ENCODE results near the gene ENG. TPM values are rescaled to one million over a fixed set of nuclear protein-coding genes. Genes with fewer than 3 reads are reported as not detected.

ENG gene
- total and polyA plus RNA-seq, 10 donors, result 29.2 to 334 (median 222) TPM

DNA sequence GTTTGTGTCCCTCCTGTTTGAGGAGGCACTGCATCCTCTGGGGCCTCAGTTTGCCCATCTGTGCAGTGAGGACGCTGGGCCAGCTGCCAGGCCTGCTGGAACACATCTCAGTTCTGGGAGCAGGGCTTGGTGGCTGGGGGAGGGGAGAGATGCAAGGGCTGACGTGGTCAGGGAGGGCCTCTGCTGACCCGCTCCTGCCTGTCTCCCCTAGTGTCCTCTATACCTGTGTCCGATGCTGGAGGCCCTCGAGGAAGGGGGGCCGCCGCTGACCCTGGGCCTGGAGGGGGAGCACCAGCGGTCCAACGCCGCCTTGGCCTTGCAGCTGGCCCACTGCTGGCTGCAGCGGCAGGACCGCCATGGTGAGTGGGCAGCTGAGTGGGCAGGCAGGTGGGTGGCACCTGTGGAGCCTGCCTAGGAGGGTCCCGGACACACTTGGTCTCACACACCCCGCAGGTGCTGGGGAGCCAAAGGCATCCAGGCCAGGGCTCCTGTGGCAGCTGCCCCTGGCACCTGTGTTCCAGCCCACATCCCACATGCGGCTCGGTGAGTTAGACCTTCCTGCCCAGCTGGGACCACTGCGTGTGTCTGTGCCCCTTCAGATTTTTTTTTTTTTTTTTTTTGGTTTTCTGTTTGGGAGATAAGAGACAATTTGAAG, 46.0 kb downstream of the ENG start:
- no peaks in the 10 kb centered on the region for H3K9me3 ChIP-seq
- TF ChIP-seq POLR2A (IDR thresholded peaks at IDR 0.05) (no peak), POLR2AphosphoS5 (IDR thresholded peaks at IDR 0.05) (peak in 1 of 3 donors; percentile 71)
- WGBS, 5 donors, result 76 to 87% (median 84%) methylated on average over 6 to 17 of the region's 17 CpGs
- H3K4me3 ChIP-seq, result no peak overlapping the region
- DNase-seq, result no peak
- no peaks in the 10 kb centered on the region for H3K27me3 ChIP-seq (replicated peaks in 1 of 7)
- peaks cover 0 to 93% (median 54%) of the 10 kb centered on the region in 6 donors for H3K36me3 ChIP-seq
- intact Hi-C loops (cut with DNase I; ENCODE audit: low total_unique reads), result no loop called here
- H3K4me1 ChIP-seq, result peaks cover 7 to 68% (median 30%) of the 10 kb centered on the region in 6 donors
- H3K27ac ChIP-seq, result no peak overlapping the region

DNA sequence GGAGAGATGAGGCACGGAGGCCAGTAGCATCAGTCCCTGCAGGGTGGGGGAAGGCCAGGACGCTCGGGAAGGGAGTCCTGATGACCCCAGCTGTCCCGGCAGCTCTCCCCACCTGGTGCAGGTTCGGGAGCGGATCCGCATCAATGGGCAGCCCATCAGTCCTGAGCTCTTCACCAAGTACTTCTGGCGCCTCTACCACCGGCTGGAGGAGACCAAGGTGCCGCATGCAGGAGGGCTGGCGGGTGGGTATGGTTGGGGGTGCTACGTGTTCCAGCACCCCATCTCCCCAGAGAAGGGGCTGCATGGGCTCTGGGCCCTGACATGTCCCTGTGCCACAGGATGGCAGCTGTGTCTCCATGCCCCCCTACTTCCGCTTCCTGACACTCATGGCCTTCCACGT, 47.6 kb downstream of the ENG start:
- 85 to 97% (median 93%) methylated on average over 14 of the region's 14 CpGs for WGBS, 5 donors
- peaks cover 13 to 81% (median 43%) of the 10 kb centered on the region in 6 donors for H3K4me1 ChIP-seq
- TF ChIP-seq, protein P1, sequence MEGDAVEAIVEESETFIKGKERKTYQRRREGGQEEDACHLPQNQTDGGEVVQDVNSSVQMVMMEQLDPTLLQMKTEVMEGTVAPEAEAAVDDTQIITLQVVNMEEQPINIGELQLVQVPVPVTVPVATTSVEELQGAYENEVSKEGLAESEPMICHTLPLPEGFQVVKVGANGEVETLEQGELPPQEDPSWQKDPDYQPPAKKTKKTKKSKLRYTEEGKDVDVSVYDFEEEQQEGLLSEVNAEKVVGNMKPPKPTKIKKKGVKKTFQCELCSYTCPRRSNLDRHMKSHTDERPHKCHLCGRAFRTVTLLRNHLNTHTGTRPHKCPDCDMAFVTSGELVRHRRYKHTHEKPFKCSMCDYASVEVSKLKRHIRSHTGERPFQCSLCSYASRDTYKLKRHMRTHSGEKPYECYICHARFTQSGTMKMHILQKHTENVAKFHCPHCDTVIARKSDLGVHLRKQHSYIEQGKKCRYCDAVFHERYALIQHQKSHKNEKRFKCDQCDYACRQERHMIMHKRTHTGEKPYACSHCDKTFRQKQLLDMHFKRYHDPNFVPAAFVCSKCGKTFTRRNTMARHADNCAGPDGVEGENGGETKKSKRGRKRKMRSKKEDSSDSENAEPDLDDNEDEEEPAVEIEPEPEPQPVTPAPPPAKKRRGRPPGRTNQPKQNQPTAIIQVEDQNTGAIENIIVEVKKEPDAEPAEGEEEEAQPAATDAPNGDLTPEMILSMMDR (IDR thresholded peaks at IDR 0.05 in 8 of 11, conservative IDR thresholded peaks at IDR 0.05 in 3 of 11), result no peak
- TF ChIP-seq POLR2AphosphoS5 (IDR thresholded peaks at IDR 0.05) (peak in 1 of 3 donors; percentile 12), POLR2A (IDR thresholded peaks at IDR 0.05) (no peak)
- no peaks in the 10 kb centered on the region for H3K9me3 ChIP-seq
- H3K4me3 ChIP-seq, result no peak overlapping the region
- intact Hi-C loops (cut with DNase I; ENCODE audit: low total_unique reads), result no loop called here
- DNase-seq, result no peak
- peaks cover 0 to 77% (median 38%) of the 10 kb centered on the region in 6 donors for H3K36me3 ChIP-seq
- no peak overlapping the region for H3K27ac ChIP-seq
- H3K27me3 ChIP-seq (replicated peaks in 1 of 7), result no peaks in the 10 kb centered on the region

DNA sequence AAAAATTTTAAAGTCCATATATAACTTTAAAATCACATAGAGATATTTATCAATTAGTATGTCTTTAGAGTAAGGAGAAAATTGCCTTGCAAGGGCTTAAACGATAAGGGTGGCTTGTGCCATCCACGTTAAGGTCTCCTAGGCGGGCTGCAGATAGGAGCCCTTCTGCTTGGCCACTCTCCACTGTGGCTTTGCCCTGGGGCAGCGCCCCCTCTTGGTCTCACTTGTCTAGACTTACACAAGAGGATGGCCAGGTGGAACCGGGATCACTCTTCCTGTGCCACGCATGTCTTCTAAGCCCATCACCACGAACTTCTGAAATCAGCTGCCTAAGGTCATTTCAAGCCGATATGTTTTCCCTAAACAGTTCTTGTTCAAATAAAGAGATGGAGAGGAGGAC, 48.8 kb downstream of the ENG start:
- 74 to 89% (median 81%) methylated on average over 8 of the region's 8 CpGs for WGBS, 5 donors

DNA sequence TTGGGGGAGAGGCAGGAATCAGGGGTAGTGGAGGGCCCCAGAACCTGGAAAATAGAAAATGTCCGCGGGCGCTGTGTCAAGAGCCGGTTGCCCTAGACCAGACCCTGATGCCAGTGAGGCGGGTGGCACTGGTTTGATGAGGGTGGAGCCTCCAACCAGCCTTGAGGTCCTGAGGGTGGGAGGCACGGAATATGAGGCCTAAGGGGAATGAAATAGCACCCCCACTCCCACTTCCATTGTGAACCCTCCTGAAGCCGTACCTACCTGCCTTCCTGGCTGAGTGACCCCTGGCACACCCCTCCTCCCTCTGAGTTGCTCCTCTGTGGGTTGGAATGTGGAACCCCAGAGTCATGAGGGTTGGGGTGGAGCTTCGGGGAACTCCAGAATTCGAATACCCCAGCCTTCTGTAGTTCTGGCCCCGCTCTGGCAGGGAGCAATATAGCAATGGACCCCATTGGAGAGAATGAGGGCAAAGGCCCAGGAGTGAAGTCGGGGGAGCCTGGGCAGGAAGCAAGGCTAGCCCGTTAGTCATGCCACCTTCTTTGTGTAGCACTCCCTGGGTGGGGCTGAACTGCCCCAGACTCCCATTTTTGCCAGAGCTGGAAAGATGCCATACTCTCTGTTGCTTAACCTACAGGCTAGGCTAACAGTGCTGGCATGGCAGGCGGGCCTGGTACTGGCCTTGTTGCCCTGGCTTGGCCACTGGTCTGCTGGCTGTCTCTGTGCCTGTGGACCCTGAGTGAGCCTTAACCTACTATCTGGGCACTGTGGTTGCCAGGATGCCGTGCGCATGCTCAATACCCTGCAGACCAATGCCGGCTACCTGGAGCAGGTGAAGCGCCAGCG, 50.7 kb downstream of the ENG start:
- Histone ChIP-seq H3K36me3 (peaks cover 0 to 46% (median 26%) of the 10 kb centered on the region in 6 donors), H3K27ac (peak overlapping the region; percentile 84 to 97 (median 92)), H3K4me3 (peak overlapping the region; percentile 68 to 92 (median 78)), H3K9me3 (no peaks in the 10 kb centered on the region), H3K27me3 (replicated peaks in 1 of 7) (no peaks in the 10 kb centered on the region), H3K4me1 (peaks cover 13 to 73% (median 49%) of the 10 kb centered on the region in 6 donors)
- DNase-seq, result no peak
- 38 to 42% (median 39%) methylated on average over 16 to 18 of the region's 18 CpGs for WGBS, 5 donors
- intact Hi-C loops (cut with DNase I; ENCODE audit: low total_unique reads), result no loop called here
- TF ChIP-seq POLR2A (IDR thresholded peaks at IDR 0.05) (no peak), POLR2AphosphoS5 (IDR thresholded peaks at IDR 0.05) (no peak)
- TF ChIP-seq, protein P1 (IDR thresholded peaks at IDR 0.05 in 8 of 11, conservative IDR thresholded peaks at IDR 0.05 in 3 of 11), result no peak

More for the DNA sequence above, 48.8 kb downstream of the ENG start:
- TF ChIP-seq POLR2A (IDR thresholded peaks at IDR 0.05), result no peak
- TF ChIP-seq POLR2AphosphoS5 (IDR thresholded peaks at IDR 0.05), result no peak
- TF ChIP-seq, protein P1 (IDR thresholded peaks at IDR 0.05 in 8 of 11, conservative IDR thresholded peaks at IDR 0.05 in 3 of 11), result peak in 6 of 11 experiments; percentile 16 to 41 (median 26)
- Histone ChIP-seq H3K36me3 (peaks cover 0 to 65% (median 34%) of the 10 kb centered on the region in 6 donors), H3K9me3 (no peaks in the 10 kb centered on the region), H3K4me1 (peaks cover 13 to 91% (median 52%) of the 10 kb centered on the region in 6 donors), H3K27ac (no peak overlapping the region), H3K27me3 (replicated peaks in 1 of 7) (no peaks in the 10 kb centered on the region), H3K4me3 (no peak overlapping the region)
- no peak for DNase-seq
- intact Hi-C loops (cut with DNase I; ENCODE audit: low total_unique reads), result no loop called here
